ENCODE data around the gene PITPNC1.
"Not testable (repeated sequence)": the region's sequence is repeated elsewhere in the genome, so short reads cannot be mapped to it uniquely, and the experiment has no call there.

PITPNC1 gene

GRCh38 chr17:67503184-67503583, 126.1 kb downstream of the PITPNC1 start:
- in situ Hi-C loops (cut with HindIII; ENCODE audit: low sequenced_read_pairs) = no loop called here

GRCh38 chr17:67503739-67504138, 126.7 kb downstream of the PITPNC1 start:
- in situ Hi-C loops (cut with HindIII; ENCODE audit: low sequenced_read_pairs) = no loop called here

- in situ Hi-C loops (cut with HindIII; ENCODE audit: low sequenced_read_pairs) = no loop called here
These were observed 127.1 kb downstream of the PITPNC1 start for GRCh38 chr17:67504182-67504581.

- in situ Hi-C loops (cut with HindIII; ENCODE audit: low sequenced_read_pairs) = no loop called here
These were observed 129.9 kb downstream of the PITPNC1 start for GRCh38 chr17:67506966-67507365.

GRCh38 chr17:67509390-67510287, 132.6 kb downstream of the PITPNC1 start:
- in situ Hi-C loops (cut with HindIII; ENCODE audit: low sequenced_read_pairs) = no loop called here

- in situ Hi-C loops (cut with HindIII; ENCODE audit: low sequenced_read_pairs) = no loop called here
These were observed 133.9 kb downstream of the PITPNC1 start for GRCh38 chr17:67511012-67511411.

- in situ Hi-C loops (cut with HindIII; ENCODE audit: low sequenced_read_pairs) = no loop called here
These were observed 134.7 kb downstream of the PITPNC1 start for GRCh38 chr17:67511804-67512203.

- in situ Hi-C loops (cut with HindIII; ENCODE audit: low sequenced_read_pairs) = no loop called here
These were observed 137.9 kb downstream of the PITPNC1 start for GRCh38 chr17:67514998-67515397.

GRCh38 chr17:67515490-67516083, 138.5 kb downstream of the PITPNC1 start:
- in situ Hi-C loops (cut with HindIII; ENCODE audit: low sequenced_read_pairs) = no loop called here

GRCh38 chr17:67516571-67516970, 139.5 kb downstream of the PITPNC1 start:
- in situ Hi-C loops (cut with HindIII; ENCODE audit: low sequenced_read_pairs) = not testable (repeated sequence)

GRCh38 chr17:67517325-67517724, 140.2 kb downstream of the PITPNC1 start:
- in situ Hi-C loops (cut with HindIII; ENCODE audit: low sequenced_read_pairs) = no loop called here

- in situ Hi-C loops (cut with HindIII; ENCODE audit: low sequenced_read_pairs) = no loop called here
These were observed 141.8 kb downstream of the PITPNC1 start for GRCh38 chr17:67518876-67519275.

GRCh38 chr17:67519801-67520251, 142.7 kb downstream of the PITPNC1 start:
- in situ Hi-C loops (cut with HindIII; ENCODE audit: low sequenced_read_pairs) = no loop called here

GRCh38 chr17:67520252-67520906, 143.3 kb downstream of the PITPNC1 start:
- in situ Hi-C loops (cut with HindIII; ENCODE audit: low sequenced_read_pairs) = no loop called here

- in situ Hi-C loops (cut with HindIII; ENCODE audit: low sequenced_read_pairs) = no loop called here
These were observed 144.1 kb downstream of the PITPNC1 start for GRCh38 chr17:67520916-67521774.

GRCh38 chr17:67521775-67522069, 144.6 kb downstream of the PITPNC1 start:
- in situ Hi-C loops (cut with HindIII; ENCODE audit: low sequenced_read_pairs) = no loop called here

GRCh38 chr17:67523101-67523500, 146.0 kb downstream of the PITPNC1 start:
- in situ Hi-C loops (cut with HindIII; ENCODE audit: low sequenced_read_pairs) = no loop called here

- in situ Hi-C loops (cut with HindIII; ENCODE audit: low sequenced_read_pairs) = no loop called here
These were observed 148.4 kb downstream of the PITPNC1 start for GRCh38 chr17:67525239-67526135.

GRCh38 chr17:67526700-67527099, 149.6 kb downstream of the PITPNC1 start:
- in situ Hi-C loops (cut with HindIII; ENCODE audit: low sequenced_read_pairs) = no loop called here

Data from endothelial cell of hepatic sinusoid (primary cell).